Mesothelial cell of epicardium (in vitro differentiated cells): ENCODE measurements around the gene P4HA1. TPM values are rescaled to one million over a fixed set of nuclear protein-coding genes. Genes with fewer than 3 reads are reported as not detected.

Source experiments
- DNase-seq, 2 experiments: peaks; one replicate each; pipeline ENCODE4 v3.0.0; 2021; ENCODE audit warnings: low spot score in 2 of 2; ENCODE audit not compliant: unreplicated experiment in 2 of 2
- H3K27ac Mint-ChIP-seq: 2 replicates; pipeline ENCODE4 v1.8.0; 2021; ENCODE audit warnings: mixed read lengths
- H3K27me3 Mint-ChIP-seq: 2 replicates; pipeline ENCODE4 v1.8.0; 2021; ENCODE audit warnings: low read depth, mixed read lengths
- H3K36me3 Mint-ChIP-seq: 2 replicates; pipeline ENCODE4 v1.8.0; 2021; ENCODE audit warnings: mixed read lengths
- H3K4me1 Mint-ChIP-seq: 2 replicates; pipeline ENCODE4 v1.8.0; 2021; ENCODE audit warnings: mixed read lengths
- H3K4me3 Mint-ChIP-seq: 2 replicates; pipeline ENCODE4 v1.8.0; 2021; ENCODE audit warnings: mild to moderate bottlenecking, moderate library complexity, mixed read lengths
- H3K9me3 Mint-ChIP-seq: 2 replicates; pipeline ENCODE4 v1.8.0; 2021; ENCODE audit warnings: mixed read lengths
- total RNA-seq: library from RNA; stranded (reverse); gene quantifications from 3 replicates; pipeline ENCODE4 v1.2.1, GENCODE V29; 2021
- TF ChIP-seq, protein P1 (sequence below): fragments of 200-600 bp; sonication (generic); IDR thresholded peaks from one replicate; pipeline ENCODE4 v1.5.0; 2021; ENCODE audit warnings: antibody characterized with exemption; ENCODE audit not compliant: unreplicated experiment

The P4HA1 gene
- total RNA-seq, 1 donor from 2014 or later, result 105 TPM

DNA sequence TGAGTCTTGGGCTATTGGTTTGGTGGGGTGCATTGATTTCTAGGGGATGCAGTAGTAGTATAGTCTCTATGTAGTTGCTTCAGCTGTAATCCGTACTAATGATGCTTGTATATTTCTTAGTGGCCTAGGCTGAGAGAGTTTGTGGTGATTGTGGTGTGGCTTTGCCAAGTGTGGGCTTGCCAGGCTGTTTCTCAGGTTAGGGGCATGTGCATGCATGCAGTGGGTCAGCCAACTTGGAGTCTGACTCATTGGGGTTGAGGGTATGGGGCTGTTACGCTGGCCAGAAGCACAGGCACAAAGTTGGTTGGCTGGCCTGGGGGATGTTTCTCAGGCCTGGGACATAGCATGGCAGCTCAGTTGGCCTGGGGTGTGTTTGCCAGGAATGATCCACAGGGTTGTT lies 116.3 kb downstream of the P4HA1 start:
- Mint-ChIP-seq H3K9me3 (peaks cover 56% of the 10 kb centered on the region), H3K27ac (no peak overlapping the region), H3K4me3 (no peak overlapping the region), H3K36me3 (peaks cover 15% of the 10 kb centered on the region), H3K4me1 (no peaks in the 10 kb centered on the region), H3K27me3 (no peaks in the 10 kb centered on the region)
- no peak for DNase-seq
- TF ChIP-seq, protein P1, sequence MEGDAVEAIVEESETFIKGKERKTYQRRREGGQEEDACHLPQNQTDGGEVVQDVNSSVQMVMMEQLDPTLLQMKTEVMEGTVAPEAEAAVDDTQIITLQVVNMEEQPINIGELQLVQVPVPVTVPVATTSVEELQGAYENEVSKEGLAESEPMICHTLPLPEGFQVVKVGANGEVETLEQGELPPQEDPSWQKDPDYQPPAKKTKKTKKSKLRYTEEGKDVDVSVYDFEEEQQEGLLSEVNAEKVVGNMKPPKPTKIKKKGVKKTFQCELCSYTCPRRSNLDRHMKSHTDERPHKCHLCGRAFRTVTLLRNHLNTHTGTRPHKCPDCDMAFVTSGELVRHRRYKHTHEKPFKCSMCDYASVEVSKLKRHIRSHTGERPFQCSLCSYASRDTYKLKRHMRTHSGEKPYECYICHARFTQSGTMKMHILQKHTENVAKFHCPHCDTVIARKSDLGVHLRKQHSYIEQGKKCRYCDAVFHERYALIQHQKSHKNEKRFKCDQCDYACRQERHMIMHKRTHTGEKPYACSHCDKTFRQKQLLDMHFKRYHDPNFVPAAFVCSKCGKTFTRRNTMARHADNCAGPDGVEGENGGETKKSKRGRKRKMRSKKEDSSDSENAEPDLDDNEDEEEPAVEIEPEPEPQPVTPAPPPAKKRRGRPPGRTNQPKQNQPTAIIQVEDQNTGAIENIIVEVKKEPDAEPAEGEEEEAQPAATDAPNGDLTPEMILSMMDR, result no peak

DNA sequence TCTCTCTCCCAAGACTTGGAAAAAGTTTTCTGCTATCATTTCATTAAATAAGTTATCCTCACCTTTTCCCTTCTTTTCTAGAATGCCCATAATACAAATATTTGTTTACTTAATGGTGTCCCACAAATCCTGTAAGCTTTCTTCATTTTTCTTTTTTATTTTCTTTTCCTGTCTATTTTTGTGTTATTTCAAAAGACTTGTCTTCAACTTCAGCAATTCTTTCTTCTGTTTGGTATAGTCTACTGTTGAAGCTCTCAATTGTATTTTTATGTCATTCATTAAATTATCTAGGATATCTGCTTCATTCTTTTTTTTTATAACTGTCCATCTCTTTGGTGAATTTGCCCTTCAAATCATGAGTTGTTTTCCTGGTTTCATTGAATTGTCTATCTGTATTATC lies 117.0 kb downstream of the P4HA1 start:
- Mint-ChIP-seq H3K36me3 (peaks cover 15% of the 10 kb centered on the region), H3K27ac (no peak overlapping the region), H3K4me1 (no peaks in the 10 kb centered on the region), H3K27me3 (no peaks in the 10 kb centered on the region), H3K9me3 (peaks cover 62% of the 10 kb centered on the region), H3K4me3 (no peak overlapping the region)
- TF ChIP-seq, protein P1, result no peak
- DNase-seq, result no peak

DNA sequence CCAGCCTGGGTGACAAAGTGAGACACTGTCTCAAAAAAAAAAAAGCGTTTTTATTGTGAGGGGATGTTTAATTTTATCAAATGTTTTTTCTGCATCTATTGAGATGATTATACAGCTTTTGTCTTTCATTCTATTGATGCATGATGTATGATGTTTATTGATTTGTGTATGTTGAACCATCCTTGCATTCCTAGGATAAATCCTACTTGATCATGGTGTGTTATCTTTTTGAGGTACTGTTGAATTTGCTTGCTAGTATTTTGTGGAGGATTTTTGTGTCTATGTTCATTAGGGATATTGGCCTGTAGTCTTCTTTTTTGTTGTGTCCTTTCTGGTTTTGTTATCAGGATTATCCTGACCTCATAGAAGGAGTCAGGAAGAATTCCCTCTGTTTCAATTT lies 119.8 kb downstream of the P4HA1 start:
- Mint-ChIP-seq H3K27ac (no peak overlapping the region), H3K27me3 (no peaks in the 10 kb centered on the region), H3K4me1 (no peaks in the 10 kb centered on the region), H3K9me3 (peaks cover 61% of the 10 kb centered on the region), H3K36me3 (peaks cover 15% of the 10 kb centered on the region), H3K4me3 (no peak overlapping the region)
- no peak for DNase-seq
- TF ChIP-seq, protein P1, result no peak

Other genes starting within 250 kb of the P4HA1 start
- gene OIT3, start 203.1 kb downstream of the P4HA1 start, total RNA-seq, result 0.34 to 0.72 TPM (median 0.38 TPM) in 3 replicates
- not detected in 3 replicates for gene PLA2G12B, start 142.1 kb downstream of the P4HA1 start, total RNA-seq
- 3.5 to 4.4 TPM (median 3.7 TPM) in 3 replicates for gene NUDT13, start 13.6 kb upstream of the P4HA1 start, total RNA-seq
- 30.2 to 31.4 TPM (median 30.5 TPM) in 3 replicates for gene ECD, start 71.1 kb upstream of the P4HA1 start, total RNA-seq
- 31.4 to 33.7 TPM (median 31.9 TPM) in 3 replicates for gene FAM149B1, start 71.3 kb upstream of the P4HA1 start, total RNA-seq
- gene DNAJC9, start 150.4 kb upstream of the P4HA1 start, total RNA-seq, result 32.1 to 32.7 TPM (median 32.5 TPM) in 3 replicates
- 62.5 to 72.2 TPM (median 65.2 TPM) in 3 replicates for gene MRPS16, start 155.8 kb upstream of the P4HA1 start, total RNA-seq